Activated CD8-positive, alpha-beta memory T cell treated with anti-CD3 and anti-CD28 coated beads, Interleukin-2, amount 50 U/mL, for 1 hour (primary cell): ENCODE measurements around the gene CX3CL1.

Source experiments
- DNase-seq: peaks from one replicate; pipeline ENCODE4 v3.0.0-alpha.2; 2020; ENCODE audit errors: extremely low read depth

The CX3CL1 gene

DNA sequence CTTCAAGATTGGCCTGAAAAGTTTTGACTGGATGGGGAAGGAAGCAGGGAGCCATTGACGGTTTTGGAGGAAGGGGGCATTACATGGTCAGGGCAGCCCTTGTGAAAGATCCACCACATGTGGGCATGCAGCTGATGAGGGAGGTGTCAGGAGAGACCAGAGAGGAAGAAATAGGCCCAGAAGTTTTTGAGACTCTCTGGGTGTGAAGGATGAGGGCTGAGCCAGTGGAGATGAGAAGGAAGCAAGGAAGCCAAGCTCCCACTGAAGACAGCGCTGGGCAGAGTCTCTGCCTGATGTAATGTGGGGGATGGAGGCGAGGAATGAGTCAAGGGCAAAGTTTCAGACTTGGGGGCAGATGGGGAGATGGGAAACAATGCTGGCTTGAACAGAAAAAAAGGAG, 32.8 kb downstream of the CX3CL1 start:
- DNase-seq: no peak

DNA sequence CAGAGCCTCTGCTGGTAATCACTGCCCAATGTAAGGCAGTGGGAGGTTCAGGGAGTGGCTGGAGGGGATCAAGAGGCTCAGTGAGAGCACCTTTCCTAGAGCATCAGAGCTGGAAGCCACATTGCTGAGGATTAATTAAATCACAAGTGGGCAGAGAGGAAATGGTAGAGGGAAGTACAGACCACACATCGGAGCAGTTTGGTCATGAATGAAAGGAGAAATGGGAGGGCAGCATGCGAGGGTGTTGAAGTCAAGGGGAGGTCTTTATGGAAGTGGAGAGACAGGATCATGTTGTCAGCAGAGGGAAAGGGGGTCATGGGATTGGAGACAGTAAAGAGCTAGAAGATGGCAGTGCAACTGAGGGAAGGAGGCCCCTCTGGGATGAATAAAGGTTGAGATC, 34.6 kb downstream of the CX3CL1 start:
- DNase-seq: no peak

DNA sequence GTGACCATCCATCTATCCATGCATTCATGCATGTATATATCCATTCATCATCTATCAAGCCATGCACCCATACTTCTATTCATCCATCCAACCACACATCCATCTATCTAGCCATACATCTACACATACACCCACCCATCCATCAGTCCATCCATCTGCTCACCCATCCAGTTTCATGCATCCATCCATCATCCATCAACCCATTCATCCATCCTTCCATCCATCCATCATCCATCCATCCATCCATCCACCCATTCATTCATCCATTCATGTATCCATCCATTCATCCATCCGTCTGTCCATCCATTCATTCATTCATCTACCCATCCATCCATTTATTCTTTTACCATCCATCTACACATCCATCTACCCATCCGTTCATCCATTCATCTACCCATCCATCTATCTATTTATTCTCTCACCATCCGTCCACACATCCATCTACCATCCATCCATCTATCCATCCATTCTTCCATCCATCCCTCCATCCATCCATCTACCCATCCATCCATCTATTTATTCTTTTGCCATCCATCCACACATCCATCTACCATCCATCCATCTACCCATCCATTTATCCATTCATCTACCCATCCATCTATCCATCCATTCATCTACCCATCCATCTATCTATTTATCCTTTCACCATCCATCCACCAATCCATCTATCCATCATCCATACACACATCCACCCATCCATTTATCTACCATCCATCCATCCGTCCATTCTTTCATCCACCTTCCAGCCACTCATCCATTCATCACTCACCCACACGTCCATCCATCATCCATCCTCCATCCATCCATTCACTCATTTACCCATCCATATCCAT, 35.4 kb downstream of the CX3CL1 start:
- no peak for DNase-seq

DNA sequence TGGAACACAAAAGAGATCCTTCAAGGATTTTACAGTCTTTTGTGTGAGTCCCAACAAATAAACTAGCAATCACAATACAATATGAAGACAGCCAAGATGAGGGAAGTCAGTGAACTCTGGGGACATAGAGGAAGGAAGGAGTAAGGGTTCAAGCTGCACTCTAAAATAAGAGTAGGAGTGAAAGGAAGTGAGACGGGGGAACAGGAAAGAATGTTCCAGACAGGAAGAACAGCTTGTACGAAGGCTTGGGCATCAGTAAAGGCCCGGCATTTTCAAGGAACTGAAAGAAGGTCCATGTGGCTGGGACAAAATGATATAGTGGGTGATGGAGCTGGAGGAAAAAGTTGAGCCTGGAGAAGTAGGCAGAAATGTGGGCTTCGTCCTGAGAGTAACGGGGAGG, 36.8 kb downstream of the CX3CL1 start:
- no peak for DNase-seq

DNA sequence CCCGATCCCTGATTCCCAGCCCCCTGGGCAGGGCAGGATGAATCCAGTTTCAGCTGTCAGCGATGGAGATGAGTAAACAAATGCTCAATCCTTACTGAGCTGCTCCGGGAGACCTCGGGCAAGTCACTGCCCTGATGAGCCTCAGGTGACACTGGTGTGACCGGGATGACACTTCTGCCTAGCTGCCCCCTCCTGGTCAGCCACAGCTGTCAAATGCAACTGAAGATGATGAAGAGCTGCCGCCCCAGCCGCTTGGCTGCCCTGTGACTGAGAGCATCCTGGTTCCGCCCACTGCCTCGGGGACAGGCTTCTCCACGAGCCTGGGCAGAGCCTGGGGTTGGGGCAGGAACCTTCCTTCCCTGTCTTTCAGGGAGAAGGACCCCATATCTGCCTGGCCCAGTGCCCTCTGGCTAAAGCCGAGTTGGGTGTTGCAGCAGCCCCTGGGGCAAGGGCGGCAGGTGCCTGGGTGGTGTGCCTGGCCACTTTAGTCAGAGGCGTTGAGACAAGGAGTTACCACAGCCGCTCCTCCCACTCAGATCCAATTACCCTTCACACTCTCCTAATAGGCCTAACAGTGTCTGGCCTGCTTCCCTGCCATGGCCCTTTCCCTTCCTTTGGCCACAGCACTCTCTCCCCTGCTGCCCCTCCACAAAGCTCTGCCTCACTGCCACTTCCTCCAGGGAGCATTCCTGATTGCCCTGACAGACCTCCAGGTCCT, 37.7 kb downstream of the CX3CL1 start:
- no peak for DNase-seq

DNA sequence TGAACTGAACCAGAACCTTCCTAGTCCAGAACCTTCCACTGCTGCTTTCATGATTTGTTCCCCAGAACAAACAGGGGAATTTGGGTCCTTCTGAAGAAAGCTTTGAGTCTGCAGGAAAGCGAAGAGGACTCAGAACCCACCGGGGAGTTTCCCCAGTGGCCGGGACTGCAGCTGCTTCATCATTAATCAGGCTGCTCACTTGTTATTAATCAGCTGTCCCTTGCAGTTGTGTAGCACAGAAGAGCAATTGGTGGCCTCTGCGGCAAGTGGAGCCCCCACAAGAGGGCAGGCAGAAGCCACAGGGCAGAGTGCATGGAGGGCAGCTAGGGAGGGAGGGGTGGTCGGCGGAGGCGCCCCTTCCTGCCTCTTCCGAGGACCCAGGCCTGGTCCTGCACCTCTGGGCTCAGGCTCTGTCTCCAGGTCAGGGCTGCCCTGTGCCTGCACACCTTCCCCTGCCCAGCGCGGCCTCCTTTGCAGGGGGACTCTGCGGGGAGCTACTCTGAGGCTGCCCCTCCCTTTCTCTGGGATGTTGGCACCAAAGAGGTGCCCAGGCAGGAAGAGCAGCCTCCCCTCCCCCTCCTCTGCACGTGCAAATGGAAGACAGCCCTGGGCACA, 39.2 kb downstream of the CX3CL1 start:
- DNase-seq: no peak

DNA sequence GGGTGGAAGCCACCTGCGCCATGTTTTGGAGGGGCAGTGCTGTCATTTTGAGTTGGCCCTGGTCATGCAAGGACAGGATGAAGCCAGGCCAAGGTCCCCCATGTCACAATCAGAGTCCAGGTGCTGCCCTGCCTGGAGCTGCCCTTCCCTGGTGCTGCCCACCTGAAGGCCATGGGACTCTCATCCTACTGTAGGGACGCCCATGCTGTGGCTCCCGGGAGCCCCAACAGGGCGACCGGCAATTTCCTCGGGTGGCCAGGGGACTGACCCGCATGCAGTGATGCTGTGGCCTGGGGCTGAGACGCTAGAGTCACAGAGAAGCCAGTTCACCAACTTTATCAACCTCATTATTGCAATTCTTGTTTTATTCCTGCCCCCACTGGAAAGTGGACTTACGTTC, 40.3 kb downstream of the CX3CL1 start:
- no peak for DNase-seq

DNA sequence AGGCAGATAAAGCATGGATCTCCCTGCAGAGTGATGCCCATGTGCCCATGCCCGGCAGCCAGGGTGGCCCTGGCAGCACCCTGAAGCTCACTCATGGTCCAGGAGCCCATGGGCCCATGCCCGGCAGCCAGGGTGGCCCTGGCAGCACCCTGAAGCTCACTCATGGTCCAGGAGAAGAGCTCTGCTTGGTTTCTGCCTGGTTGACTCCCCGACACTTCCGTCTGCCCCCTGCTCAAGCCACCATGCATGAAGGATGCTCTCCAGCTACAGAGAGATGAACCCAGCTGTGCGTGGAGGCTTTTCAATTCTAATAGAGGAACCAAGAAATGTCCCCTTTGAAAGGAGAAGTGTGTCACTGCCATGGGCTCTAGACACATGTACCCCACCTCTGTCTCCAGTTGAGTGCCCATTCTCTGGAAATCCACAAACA, 41.0 kb downstream of the CX3CL1 start:
- DNase-seq: no peak

DNA sequence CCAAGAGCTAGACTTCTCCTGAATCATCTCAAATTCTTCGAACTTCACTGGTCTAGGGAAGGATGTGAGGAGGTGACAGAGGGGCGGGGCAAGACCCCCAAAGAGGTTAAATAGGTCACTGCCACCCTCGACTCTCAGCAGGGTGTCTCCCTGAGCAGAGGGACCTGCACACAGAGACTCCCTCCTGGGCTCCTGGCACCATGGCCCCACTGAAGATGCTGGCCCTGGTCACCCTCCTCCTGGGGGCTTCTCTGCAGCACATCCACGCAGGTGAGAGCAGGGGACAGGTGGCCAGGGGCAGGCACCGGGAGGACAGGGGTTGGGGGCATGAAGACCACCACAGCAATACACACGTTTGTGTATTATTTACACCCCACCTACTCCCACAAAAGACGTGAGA, 41.4 kb downstream of the CX3CL1 start:
- no peak for DNase-seq

DNA sequence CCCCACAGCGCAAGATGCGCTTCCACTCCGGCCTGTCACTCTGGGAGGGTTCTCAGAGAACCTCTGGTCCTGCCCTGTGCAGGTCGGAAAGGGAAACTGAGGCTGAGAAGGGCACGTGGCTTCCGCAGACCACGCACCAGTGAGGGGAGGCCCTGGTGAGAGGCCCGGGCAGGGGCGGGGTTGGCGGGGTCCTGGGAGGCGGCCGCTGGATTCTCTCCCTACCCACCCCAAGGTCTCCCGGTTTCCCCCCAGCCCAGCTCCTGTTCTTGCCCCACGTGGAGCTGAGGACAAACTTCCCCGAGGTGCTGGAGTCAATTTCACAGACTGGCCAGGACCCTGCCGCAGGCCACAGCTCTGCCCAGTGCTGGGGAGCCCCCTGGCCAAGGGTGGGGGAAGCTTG, 43.8 kb downstream of the CX3CL1 start:
- DNase-seq: no peak

DNA sequence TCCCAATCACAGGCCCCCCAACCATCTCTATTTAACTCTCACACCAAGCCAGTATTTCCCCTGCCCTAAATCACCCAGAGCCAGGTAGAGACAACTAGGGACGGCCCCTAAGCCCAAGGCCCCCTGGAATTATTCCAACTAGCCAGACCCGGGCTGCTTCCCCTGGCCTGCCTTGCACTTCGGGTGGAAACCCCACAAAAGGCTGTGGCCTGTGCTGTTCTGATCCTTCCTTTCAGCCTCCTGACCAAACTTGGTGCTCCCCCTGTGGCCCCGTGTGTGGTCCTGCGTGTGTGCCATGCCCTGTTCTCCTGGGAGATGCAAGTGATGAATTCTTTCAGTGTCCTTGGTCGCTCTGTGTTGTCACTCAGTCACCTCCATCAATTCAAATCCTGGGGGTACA, 47.2 kb downstream of the CX3CL1 start:
- DNase-seq: no peak

DNA sequence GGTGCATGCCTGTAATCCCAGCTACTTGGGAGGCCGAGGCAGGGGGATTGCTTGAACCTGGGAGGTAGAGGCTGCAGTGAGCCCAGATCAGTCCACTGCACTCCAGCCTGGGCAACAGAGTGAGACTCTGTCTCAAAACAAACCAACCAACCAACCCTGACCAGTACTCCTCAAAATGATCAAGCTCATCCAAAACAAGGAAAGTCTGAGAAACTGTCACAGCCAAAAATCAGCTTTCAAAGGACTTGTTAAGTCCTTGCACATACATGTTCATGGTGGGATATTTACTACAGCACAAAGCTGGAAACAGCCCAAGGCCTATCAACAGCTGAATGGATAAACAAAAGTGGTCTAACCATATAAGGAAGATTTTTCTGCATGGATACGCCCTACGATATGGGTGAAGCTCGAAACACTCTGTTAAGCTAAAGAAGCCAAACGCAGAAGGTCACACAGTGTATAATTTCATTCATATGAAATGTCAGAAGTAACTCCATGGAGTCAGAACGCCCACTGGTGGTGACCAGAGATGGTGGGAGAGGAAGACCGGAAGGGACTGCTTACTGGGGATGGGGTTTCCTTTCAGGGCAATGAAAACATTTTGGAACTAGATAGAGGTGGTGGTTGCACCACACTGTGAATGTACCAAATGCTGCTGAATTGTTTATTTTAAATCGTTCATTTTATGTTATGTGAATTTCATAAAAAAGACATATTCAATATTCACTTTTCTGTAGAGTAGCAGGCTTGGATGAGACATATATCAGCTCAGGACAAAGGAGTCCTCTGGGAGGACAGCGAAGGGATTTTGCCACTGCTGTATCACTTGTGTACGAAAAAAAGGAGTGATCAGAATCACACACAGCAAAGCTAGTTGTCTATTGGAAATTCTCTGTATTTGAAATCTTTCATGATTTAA, 50.0 kb downstream of the CX3CL1 start:
- DNase-seq: no peak

DNA sequence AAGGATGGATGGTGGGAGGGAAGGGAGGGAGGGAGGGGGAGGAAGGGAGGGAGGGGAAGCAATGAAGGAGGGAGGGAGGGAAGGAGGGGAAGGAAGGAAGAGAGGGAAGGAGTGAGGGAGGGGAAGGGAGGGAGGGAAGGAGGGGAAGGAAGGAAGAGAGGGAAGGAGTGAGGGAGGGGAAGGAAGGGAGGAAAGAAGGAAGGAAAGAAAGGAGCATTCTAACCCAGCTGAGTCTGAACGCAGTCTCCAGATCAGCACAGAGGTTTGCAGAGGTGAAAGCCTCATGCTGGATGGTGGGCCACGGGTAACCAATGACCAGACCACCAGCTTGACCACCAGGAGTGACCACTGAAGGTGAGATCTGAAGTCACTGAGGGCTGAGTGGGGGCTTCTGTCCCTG, 50.9 kb downstream of the CX3CL1 start:
- DNase-seq: no peak

DNA sequence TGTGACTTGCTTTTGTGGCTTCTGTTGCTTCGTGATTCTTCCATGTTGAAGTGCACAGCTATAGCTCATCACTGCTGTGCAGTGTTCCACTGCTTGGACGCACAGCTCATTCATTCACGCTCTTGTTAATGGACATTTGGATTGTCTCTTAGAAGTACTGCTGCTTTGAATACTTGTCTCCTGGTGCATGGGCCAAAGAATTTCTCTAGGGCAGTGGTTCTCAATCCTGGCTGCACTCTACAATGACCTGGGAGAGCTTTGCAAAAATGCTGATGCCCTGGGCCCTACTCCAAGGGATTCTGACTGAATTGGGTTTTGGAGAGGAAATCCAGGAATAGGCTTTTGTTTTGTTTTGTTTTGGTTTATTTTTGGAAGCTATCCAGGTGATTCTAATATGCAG, 52.3 kb downstream of the CX3CL1 start:
- no peak for DNase-seq

DNA sequence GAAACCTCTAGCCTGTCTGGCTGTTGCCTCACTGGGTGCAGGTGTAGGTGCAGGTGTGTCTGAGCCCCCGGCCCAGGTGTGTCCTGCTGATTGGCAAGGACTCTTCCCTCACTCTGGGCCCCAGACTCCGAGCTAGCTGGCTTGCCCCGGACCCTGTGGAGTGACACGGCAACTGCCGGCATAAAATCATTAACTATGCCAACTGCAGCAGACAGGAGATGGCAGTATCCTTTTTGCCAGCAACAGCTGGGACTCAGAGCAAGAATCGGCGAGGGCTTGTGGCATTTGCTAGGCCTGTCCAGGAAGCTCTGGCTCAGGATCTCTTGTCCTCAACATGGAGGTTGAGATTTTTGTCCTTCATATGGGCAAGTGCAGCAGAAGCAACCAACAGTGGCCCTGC, 54.1 kb downstream of the CX3CL1 start:
- DNase-seq: no peak

DNA sequence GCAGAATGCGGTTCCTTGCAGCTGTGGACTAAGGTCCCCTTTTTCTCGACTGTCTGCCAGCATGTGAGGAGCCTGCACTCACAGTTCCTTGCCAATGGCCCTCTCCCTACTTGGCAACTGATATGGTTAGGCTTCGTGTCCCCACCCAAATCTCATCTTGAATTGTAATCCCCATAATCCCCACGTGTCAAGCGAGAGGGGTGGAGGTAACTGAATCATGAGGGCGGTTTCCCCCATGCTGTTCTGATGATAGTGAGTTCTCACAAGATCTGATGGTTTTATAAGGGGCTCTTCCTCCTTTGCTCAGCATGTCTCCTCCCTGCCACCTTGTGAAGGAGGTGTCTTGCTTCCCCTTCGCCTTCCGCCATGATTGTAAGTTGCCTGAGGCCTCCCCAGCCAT, 55.0 kb downstream of the CX3CL1 start:
- no peak for DNase-seq

DNA sequence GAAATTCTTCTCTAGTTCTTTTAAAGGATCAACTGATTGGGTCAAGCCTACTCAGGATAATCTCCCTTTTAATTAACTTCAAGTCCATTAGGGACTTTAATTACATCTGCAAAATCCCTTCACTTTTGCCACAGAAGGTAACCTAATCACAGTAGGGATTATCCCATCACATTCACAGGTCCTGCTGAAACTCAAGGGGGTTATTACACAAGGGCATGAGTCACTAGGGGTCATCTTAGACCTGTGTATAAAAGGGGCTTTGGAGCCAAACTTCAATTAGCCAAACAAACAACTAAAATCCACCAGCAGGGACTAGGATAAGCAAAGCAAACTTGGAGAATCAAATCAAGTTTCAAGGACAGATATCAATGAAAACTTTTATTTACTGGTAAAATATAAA, 55.5 kb downstream of the CX3CL1 start:
- no peak for DNase-seq

DNA sequence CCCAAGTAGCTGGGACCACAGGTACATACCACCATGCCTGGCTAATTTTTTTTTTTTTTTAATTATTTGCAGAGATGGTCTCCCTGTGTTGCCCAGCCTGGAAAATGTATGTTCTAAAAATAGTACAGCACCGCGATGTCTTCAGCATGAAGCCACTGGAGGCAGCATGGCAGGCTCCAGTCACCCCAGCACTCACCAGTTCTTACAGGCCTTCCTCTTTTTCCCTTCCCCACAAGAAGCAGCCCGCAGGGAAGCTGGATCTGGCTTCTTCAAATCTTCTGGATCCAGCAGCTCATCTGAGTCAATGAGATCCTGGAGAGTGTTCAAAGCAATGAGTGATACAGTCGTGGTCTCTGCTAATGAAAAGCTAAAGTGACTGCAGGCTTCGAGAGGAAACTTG, 58.7 kb downstream of the CX3CL1 start:
- no peak for DNase-seq

DNA sequence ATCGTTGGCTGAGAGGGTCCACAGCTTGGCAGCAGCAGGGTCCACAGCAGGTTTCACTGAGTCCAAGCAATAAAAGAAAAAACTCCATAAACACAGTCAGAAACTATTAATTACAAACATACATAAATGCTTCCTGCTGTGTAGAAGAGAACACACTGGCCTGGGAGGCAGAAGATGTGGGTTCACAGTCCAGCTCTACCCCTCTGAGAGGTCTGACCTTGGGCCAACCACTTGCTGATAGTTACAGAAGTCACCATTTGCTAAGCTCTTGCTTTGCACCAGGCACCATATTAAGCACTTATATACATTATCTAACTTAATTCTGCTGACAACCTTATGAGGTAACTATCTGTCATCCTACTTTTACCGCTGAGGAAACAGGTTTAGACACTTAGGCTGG, 60.2 kb downstream of the CX3CL1 start:
- DNase-seq: no peak

DNA sequence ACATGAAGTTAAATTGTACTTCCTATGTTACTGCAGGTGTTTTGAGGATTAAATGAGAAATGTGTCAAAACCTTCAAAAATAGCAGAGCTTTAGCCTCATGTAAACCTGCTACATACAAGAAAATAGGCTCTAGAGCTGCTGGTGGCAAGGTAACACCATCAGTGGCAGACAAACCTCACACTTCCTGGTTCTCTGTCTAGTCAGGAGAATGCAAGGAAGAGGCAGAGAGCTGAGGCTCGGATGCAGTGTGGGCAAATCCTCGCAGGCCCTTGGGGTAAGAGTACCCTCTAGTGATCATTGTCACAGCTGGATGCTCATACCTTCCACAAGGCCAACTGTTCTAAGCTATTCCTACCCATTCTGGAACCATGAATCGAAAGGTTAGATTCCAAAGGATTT, 60.7 kb downstream of the CX3CL1 start:
- DNase-seq: no peak

DNA sequence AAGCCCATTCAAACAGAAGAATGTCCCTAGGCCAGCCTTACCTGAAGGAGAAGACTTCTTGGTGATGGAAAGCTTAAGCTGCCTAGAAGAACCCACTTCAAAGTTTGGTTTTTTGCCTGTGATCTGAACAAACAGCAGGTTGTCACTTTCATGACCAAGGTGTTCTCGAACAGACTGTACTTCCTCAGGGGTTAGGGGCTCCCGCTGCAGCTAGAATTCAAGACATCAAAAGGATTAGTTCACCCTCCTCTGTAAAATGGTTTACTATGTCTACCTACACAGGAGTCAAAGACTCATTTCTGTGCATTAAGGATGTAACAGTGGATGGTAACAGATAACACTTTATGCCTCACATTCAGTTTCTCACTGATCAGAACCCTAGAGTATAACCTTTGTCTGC, 61.7 kb downstream of the CX3CL1 start:
- no peak for DNase-seq
